Thymus (tissue), 11 donors: ENCODE results near the gene GPSM3. TPM values are rescaled to one million over a fixed set of nuclear protein-coding genes. Genes with fewer than 3 reads are reported as not detected.
A peak's percentile ranks its signal among the peaks of the same experiment; 100 is the strongest.
"Not testable (repeated sequence)": the region's sequence is repeated elsewhere in the genome, so short reads cannot be mapped to it uniquely, and the experiment has no call there.

Source experiments
- DNase-seq, 9 donors: peaks; one replicate each; pipeline ENCODE4 v3.0.0-alpha.2; 2013; ENCODE audit warnings: low spot score in 9 of 9, low read depth in 6 of 9, missing footprints in 1 of 9
- H3K27ac ChIP-seq, 2 donors: one replicate each; pipeline ENCODE4 v1.5.1; 2013; ENCODE audit warnings: control low read depth in 1 of 2, low read depth in 1 of 2, low read length in 1 of 2, mild to moderate bottlenecking in 1 of 2, moderate library complexity in 1 of 2
- H3K27me3 ChIP-seq, 2 donors: one replicate each; pipeline ENCODE4 v1.5.1; 2013; ENCODE audit warnings: low read length in 1 of 2; ENCODE audit not compliant: control insufficient read depth in 2 of 2, insufficient read depth in 1 of 2
- H3K36me3 ChIP-seq, 2 donors: one replicate each; pipeline ENCODE4 v1.5.1; 2013; ENCODE audit warnings: low read length in 1 of 2, mild to moderate bottlenecking in 1 of 2, moderate library complexity in 1 of 2; ENCODE audit not compliant: control insufficient read depth in 2 of 2, insufficient read depth in 2 of 2
- H3K4me1 ChIP-seq, 2 donors: one replicate each; pipeline ENCODE4 v1.5.1; 2013; ENCODE audit warnings: low read length in 2 of 2; ENCODE audit not compliant: control insufficient read depth in 2 of 2, insufficient read depth in 2 of 2
- H3K4me3 ChIP-seq, 2 donors: one replicate each; pipeline ENCODE4 v1.5.1; 2013; ENCODE audit warnings: low read length in 2 of 2, control low read depth in 1 of 2, mild to moderate bottlenecking in 1 of 2
- H3K9me3 ChIP-seq, 2 donors: one replicate each; pipeline ENCODE4 v1.5.1; 2013; ENCODE audit warnings: low read length in 1 of 2, mild to moderate bottlenecking in 1 of 2; ENCODE audit not compliant: control insufficient read depth in 2 of 2, insufficient read depth in 1 of 2
- WGBS: extraction: QIAGEN DNeasy Blood & Tissue Kit; methylation state at CpG from one replicate; pipeline ENCODE4 v1.1.7; 2013; 5-methylcytosine and 5-hydroxymethylcytosine counted together
- polyA plus RNA-seq: library from polyadenylated mRNA; stranded (reverse); fragments of 200-250 nt; gene quantifications from one replicate; pipeline ENCODE4 v1.2.3, GENCODE V29; 2013
- total RNA-seq: library from RNA; stranded (reverse); fragments of 120-200 nt; gene quantifications from one replicate; pipeline ENCODE4 v1.2.4, GENCODE V29; 2013
- donor health status: healthy.

Gene GPSM3
- total and polyA plus RNA-seq, 2 donors, result 130 to 146 TPM

GRCh38 chr6:32211432-32211831, 19.0 kb upstream of the GPSM3 start:
- not testable (repeated sequence) for H3K27ac ChIP-seq, H3K9me3 ChIP-seq, H3K4me3 ChIP-seq, H3K36me3 ChIP-seq, DNase-seq, H3K27me3 ChIP-seq
- H3K4me1 ChIP-seq, result peaks cover 0 to 17% of the 10 kb centered on the region in 2 donors
- WGBS, result 92% methylated on average over 4 of the region's 4 CpGs

DNA sequence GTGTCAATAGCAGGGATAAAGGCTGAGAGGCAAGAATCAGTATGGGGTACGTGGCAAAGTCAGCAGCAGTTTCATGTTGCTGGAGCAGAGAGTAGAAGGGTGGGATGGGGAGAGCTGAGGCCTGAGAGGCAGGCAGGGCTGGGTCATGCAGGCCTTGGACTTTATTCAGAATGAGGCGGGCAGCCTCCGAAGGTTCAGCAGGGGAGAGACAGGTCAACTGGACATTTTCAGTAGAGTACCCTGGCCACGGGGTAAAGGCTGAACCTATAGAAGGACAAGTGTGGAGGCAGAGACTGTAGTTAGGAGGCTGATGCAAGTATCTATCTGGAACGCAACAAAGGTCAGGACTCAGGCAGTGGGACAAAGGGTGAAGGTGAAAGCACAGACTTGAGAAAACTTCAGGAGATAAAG, 17.8 kb upstream of the GPSM3 start:
- no peak overlapping the region for H3K4me3 ChIP-seq
- no peak overlapping the region for H3K27ac ChIP-seq
- 93% methylated on average over 5 of the region's 5 CpGs for WGBS

DNA sequence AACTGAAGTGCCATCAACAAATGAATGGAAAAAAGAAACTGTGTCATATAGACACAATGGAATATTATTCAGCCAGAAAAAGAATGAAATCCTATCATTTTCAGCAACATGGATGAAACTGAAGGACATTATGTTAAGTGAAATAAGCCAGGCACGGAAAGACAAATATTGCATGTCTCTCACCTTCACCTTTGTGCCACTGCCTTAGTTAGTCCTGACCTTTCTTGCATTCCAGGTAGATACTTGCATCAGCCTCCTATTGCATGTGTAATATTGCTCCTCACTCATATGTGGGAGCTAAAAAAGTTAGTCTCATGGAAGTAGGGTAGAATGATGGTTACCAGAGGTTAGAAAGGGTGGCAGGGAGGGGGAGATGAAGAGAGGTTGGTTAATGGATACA, 16.6 kb upstream of the GPSM3 start:
- no peak for DNase-seq
- Histone ChIP-seq H3K36me3 (no peaks in the 10 kb centered on the region), H3K27ac (no peak overlapping the region), H3K4me1 (peaks cover 0 to 6% of the 10 kb centered on the region in 2 donors), H3K4me3 (no peak overlapping the region), H3K9me3 (no peaks in the 10 kb centered on the region), H3K27me3 (no peaks in the 10 kb centered on the region)
- 94% methylated on average over 1 of the region's 1 CpG for WGBS

More for the DNA sequence above, 17.8 kb upstream of the GPSM3 start:
- no peak for DNase-seq
- Histone ChIP-seq H3K9me3 (no peaks in the 10 kb centered on the region), H3K27me3 (no peaks in the 10 kb centered on the region), H3K36me3 (no peaks in the 10 kb centered on the region), H3K4me1 (peaks cover 0 to 17% of the 10 kb centered on the region in 2 donors)

DNA sequence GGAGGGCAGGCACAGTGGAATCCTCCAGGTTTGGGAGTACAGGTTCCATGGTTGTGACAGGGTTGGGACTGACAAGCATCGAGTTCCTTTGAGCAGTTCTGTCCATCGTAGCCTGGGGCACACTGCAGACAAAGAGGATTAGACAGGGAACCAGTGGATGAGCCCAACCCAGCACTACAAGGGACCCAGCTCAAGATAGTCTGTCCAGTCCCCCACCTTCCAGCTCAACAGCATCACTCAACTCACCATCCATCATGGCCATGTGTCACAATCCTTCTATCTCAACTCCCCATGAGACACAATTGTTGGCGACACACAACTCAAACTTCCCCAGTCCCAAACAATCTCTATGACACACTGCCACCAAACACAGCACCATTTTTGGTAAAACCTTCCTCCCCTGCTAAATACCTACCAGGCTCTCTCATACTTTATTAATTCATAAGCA, 11.8 kb upstream of the GPSM3 start:
- Histone ChIP-seq H3K4me1 (peaks cover 0 to 20% of the 10 kb centered on the region in 2 donors), H3K27me3 (no peaks in the 10 kb centered on the region), H3K27ac (no peak overlapping the region), H3K36me3 (no peaks in the 10 kb centered on the region), H3K9me3 (no peaks in the 10 kb centered on the region), H3K4me3 (no peak overlapping the region)
- no peak for DNase-seq
- 96% methylated on average over 3 of the region's 3 CpGs for WGBS

- no peak overlapping the region for H3K4me3 ChIP-seq
- no peaks in the 10 kb centered on the region for H3K36me3 ChIP-seq
- no peak for DNase-seq
- H3K27me3 ChIP-seq, result no peaks in the 10 kb centered on the region
- WGBS, result 96% methylated on average over 9 of the region's 9 CpGs
- H3K9me3 ChIP-seq, result no peaks in the 10 kb centered on the region
- no peak overlapping the region for H3K27ac ChIP-seq
- H3K4me1 ChIP-seq, result peaks cover 0 to 20% of the 10 kb centered on the region in 2 donors
Observed at GRCh38 chr6:32203426-32204267, 11.2 kb upstream of the GPSM3 start.

- Histone ChIP-seq H3K9me3 (no peaks in the 10 kb centered on the region), H3K4me3 (no peak overlapping the region), H3K4me1 (peaks cover 0 to 22% of the 10 kb centered on the region in 2 donors), H3K36me3 (no peaks in the 10 kb centered on the region), H3K27ac (peak overlapping the region in 1 of 2 donors; percentile 18), H3K27me3 (no peaks in the 10 kb centered on the region)
- WGBS, result 82% methylated on average over 9 of the region's 9 CpGs
- peak in 1 of 9 donors; percentile 39 for DNase-seq
Observed at GRCh38 chr6:32202186-32202585, 9.7 kb upstream of the GPSM3 start.

- 96% methylated on average over 13 of the region's 13 CpGs for WGBS
- H3K9me3 ChIP-seq, result peaks cover 0 to 5% of the 10 kb centered on the region in 2 donors
- H3K36me3 ChIP-seq, result no peaks in the 10 kb centered on the region
- no peak overlapping the region for H3K27ac ChIP-seq
- H3K27me3 ChIP-seq, result no peaks in the 10 kb centered on the region
- DNase-seq, result no peak
- peaks cover 6 to 35% of the 10 kb centered on the region in 2 donors for H3K4me1 ChIP-seq
- no peak overlapping the region for H3K4me3 ChIP-seq
Observed at GRCh38 chr6:32200711-32201475, 8.4 kb upstream of the GPSM3 start.

DNA sequence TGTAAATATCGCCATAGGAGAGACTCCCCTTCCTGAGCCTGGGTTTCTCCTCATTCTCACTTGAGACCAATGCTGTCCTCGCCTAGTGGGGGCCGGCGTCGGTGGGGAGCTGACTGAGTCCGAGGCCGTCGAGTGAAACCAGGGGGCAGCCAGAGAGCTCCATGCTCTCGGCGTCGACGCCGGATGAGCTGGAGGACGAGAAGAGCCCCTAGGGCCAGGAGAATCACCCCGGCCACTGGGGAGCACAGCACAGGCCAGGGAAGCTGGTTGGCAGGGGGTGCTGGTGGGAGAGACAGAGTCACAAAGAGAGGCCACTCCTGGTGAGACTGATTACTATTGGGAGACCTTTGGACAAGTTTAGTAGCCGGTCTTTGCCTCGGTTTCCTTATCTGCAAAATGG, 6.4 kb upstream of the GPSM3 start:
- no peaks in the 10 kb centered on the region for H3K36me3 ChIP-seq
- no peaks in the 10 kb centered on the region for H3K27me3 ChIP-seq
- peaks cover 0 to 5% of the 10 kb centered on the region in 2 donors for H3K9me3 ChIP-seq
- 91% methylated on average over 17 of the region's 17 CpGs for WGBS
- H3K4me1 ChIP-seq, result peaks cover 17 to 50% of the 10 kb centered on the region in 2 donors
- DNase-seq, result no peak
- no peak overlapping the region for H3K4me3 ChIP-seq
- H3K27ac ChIP-seq, result no peak overlapping the region

- Histone ChIP-seq H3K27ac (no peak overlapping the region), H3K4me3 (no peak overlapping the region), H3K9me3 (peaks cover 0 to 5% of the 10 kb centered on the region in 2 donors), H3K27me3 (no peaks in the 10 kb centered on the region), H3K4me1 (peaks cover 22 to 55% of the 10 kb centered on the region in 2 donors), H3K36me3 (no peaks in the 10 kb centered on the region)
- 96% methylated on average over 3 of the region's 3 CpGs for WGBS
- no peak for DNase-seq
Observed at GRCh38 chr6:32198345-32198696, 5.9 kb upstream of the GPSM3 start.
